KMS-11 (cell line): ENCODE measurements around the gene FSD2.
A peak's percentile ranks its signal among the peaks of the same experiment; 100 is the strongest.

Experiments used
- H2AFZ ChIP-seq: fragments of 200-600 bp; sonication (generic); 2 replicates; pipeline ENCODE4 v1.6.1; 2016; ENCODE audit warnings: antibody characterized with exemption, mixed run types, low read depth
- H3K27ac ChIP-seq: fragments of 200-600 bp; sonication (generic); 2 replicates; pipeline ENCODE4 v1.6.1; 2016; ENCODE audit warnings: mild to moderate bottlenecking, mixed run types
- H3K27me3 ChIP-seq: fragments of 200-600 bp; sonication (generic); 2 replicates; pipeline ENCODE4 v1.6.1; 2017; ENCODE audit warnings: mild to moderate bottlenecking, low read depth, mixed run types, moderate library complexity; ENCODE audit not compliant: insufficient read depth
- H3K36me3 ChIP-seq: fragments of 200-600 bp; sonication (generic); 2 replicates; pipeline ENCODE4 v1.6.1; 2017; ENCODE audit warnings: mild to moderate bottlenecking, mixed run types; ENCODE audit not compliant: insufficient read depth
- H3K4me1 ChIP-seq: fragments of 200-600 bp; sonication (generic); 2 replicates; pipeline ENCODE4 v1.6.1; 2016; ENCODE audit warnings: mild to moderate bottlenecking, low read depth, mixed run types; ENCODE audit not compliant: poor library complexity, severe bottlenecking
- H3K4me2 ChIP-seq: fragments of 200-600 bp; sonication (generic); 2 replicates; pipeline ENCODE4 v1.7.0; 2016; ENCODE audit warnings: mild to moderate bottlenecking, mixed run types
- H3K4me3 ChIP-seq: fragments of 200-600 bp; sonication (generic); IDR thresholded peaks from 2 replicates; pipeline ENCODE4 v1.6.1; 2017; ENCODE audit warnings: low read depth, low read length, mixed read lengths; ENCODE audit not compliant: insufficient read depth
- H3K79me2 ChIP-seq: fragments of 200-600 bp; sonication (generic); 2 replicates; pipeline ENCODE4 v1.6.1; 2016; ENCODE audit warnings: low read depth, mixed run types; ENCODE audit not compliant: insufficient read depth
- H3K9ac ChIP-seq: fragments of 200-600 bp; sonication (generic); 2 replicates; pipeline ENCODE4 v1.6.1; 2016; ENCODE audit warnings: mild to moderate bottlenecking, mixed run types
- H4K20me1 ChIP-seq: fragments of 200-600 bp; sonication (generic); 2 replicates; pipeline ENCODE4 v1.6.1; 2016; ENCODE audit warnings: mild to moderate bottlenecking, mixed run types; ENCODE audit not compliant: insufficient read depth
- CTCF ChIP-seq: fragments of 200-600 bp; sonication (generic); conservative IDR thresholded peaks from 2 replicates; pipeline ENCODE4 v1.6.1; 2017; ENCODE audit warnings: low read depth, mild to moderate bottlenecking, antibody characterized with exemption, low read length, moderate library complexity, mixed read lengths

The FSD2 gene

DNA sequence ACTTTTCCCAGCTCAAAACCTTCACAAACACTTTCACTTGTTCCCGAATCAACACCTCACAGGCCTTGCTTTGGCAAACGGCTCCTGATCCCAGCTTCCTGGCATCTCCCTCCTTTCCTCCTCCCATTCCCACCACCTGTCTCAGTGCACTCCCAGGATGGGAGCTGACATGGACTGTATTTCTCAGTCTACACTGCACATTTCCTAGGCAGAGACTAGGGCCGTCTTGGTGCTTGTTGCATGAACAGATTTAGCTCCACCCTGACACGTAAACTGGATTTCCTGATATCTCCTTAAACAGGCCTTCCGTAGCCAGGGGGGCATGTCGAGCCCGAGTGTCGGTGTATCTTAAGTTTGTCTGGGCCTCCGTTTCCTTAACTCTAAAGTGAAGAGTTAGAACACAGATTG is 2.8 kb upstream of the FSD2 start:
- Histone ChIP-seq H3K4me1 (peaks cover 57% of the 10 kb centered on the region), H3K79me2 (peaks cover 19% of the 10 kb centered on the region; the same call in 1 of the 2 replicates), H3K27me3 (no peaks in the 10 kb centered on the region), H3K4me3 (no peak overlapping the region), H4K20me1 (no peaks in the 10 kb centered on the region), H3K9ac (no peak overlapping the region), H3K4me2 (peak overlapping the region; percentile 69; the same call in 1 of the 2 replicates), H3K36me3 (no peaks in the 10 kb centered on the region), H3K27ac (no peak overlapping the region), H2AFZ (peak overlapping the region; percentile 75)
- no peak for TF ChIP-seq CTCF

DNA sequence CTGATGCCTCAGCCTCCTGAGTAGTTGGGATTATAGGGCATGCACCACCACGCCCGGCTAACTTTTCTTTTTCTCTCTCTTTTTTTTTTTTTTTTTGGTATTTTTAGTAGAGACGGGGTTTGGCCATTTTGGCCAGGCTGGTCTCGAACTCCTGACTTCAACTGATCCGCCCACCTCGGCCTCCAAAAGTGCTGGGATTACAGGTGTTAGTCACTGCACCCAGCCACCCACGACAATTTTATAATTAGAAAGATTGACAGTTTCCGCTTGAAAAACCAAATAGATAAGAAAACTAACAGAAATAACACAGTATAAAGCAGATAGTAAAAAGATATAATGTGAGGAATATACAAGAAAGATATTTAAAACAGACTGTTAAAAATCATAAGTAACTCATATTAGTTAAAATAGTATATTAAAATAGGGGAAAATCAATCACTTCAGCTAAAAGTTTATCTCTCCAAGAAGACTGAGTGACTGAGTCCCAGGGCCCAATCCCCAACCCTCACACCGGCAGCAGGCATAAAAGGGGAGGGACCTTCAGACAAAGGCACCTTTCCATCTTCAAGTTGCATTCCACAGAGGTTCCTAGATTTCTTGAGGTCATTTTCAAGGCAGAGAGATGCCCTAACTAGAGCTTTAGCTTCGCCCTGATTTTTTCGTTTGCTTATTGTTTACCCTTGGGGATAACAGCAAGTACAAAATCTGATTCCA is 2.2 kb upstream of the FSD2 start:
- H3K9ac ChIP-seq = no peak overlapping the region
- peaks cover 57% of the 10 kb centered on the region for H3K4me1 ChIP-seq
- no peak overlapping the region for H2AFZ ChIP-seq
- no peaks in the 10 kb centered on the region for H3K36me3 ChIP-seq
- H3K79me2 ChIP-seq = peaks cover 19% of the 10 kb centered on the region; the same call in 1 of the 2 replicates
- no peaks in the 10 kb centered on the region for H4K20me1 ChIP-seq
- TF ChIP-seq CTCF = no peak
- no peak overlapping the region for H3K4me2 ChIP-seq
- no peaks in the 10 kb centered on the region for H3K27me3 ChIP-seq
- no peak overlapping the region for H3K27ac ChIP-seq
- no peak overlapping the region for H3K4me3 ChIP-seq

- H3K27ac ChIP-seq = no peak overlapping the region
Observed at GRCh38 chr15:82804575-82804949, 1.3 kb downstream of the FSD2 start.

GRCh38 chr15:82803793-82804574 is 1.9 kb downstream of the FSD2 start:
- Histone ChIP-seq H3K36me3 (no peaks in the 10 kb centered on the region), H3K4me1 (peaks cover 37% of the 10 kb centered on the region), H4K20me1 (no peaks in the 10 kb centered on the region), H2AFZ (no peak overlapping the region), H3K4me3 (no peak overlapping the region), H3K79me2 (no peaks in the 10 kb centered on the region), H3K4me2 (peak overlapping the region; percentile 72; the same call in 1 of the 2 replicates), H3K27me3 (no peaks in the 10 kb centered on the region), H3K9ac (no peak overlapping the region), H3K27ac (no peak overlapping the region)
- no peak for TF ChIP-seq CTCF

More at GRCh38 chr15:82804575-82804949, 1.3 kb downstream of the FSD2 start:
- peak overlapping the region; percentile 72; the same call in 1 of the 2 replicates for H3K4me2 ChIP-seq
- peaks cover 40% of the 10 kb centered on the region for H3K4me1 ChIP-seq
- H3K79me2 ChIP-seq = no peaks in the 10 kb centered on the region
- H4K20me1 ChIP-seq = no peaks in the 10 kb centered on the region
- H3K4me3 ChIP-seq = no peak overlapping the region
- H3K36me3 ChIP-seq = no peaks in the 10 kb centered on the region
- no peak overlapping the region for H3K9ac ChIP-seq
- H2AFZ ChIP-seq = no peak overlapping the region
- no peak for TF ChIP-seq CTCF
- no peaks in the 10 kb centered on the region for H3K27me3 ChIP-seq
